ENCODE results near the gene FAM222B.
"Not testable (repeated sequence)": the region's sequence is repeated elsewhere in the genome, so short reads cannot be mapped to it uniquely, and the experiment has no call there.

FAM222B gene

GRCh38 chr17:28726627-28727491 lies 115.7 kb downstream of the FAM222B start:
- ATAC-seq (peak; percentile 34), DNase-seq (peak; percentile 95)

- DNase-seq (peak; percentile 82), ATAC-seq (peak; percentile 42)
Observed at GRCh38 chr17:28726226-28726626, 116.4 kb downstream of the FAM222B start, which contains the start of gene TLCD1. TLCD1 (minus strand) TSS chr17:28726233; CDS start chr17:28726097, 136 bp downstream.

- peak; percentile 28 for ATAC-seq
Observed at GRCh38 chr17:28725660-28726225, 116.8 kb downstream of the FAM222B start.

GRCh38 chr17:28725166-28725659 lies 117.4 kb downstream of the FAM222B start:
- ATAC-seq = no peak
- DNase-seq = no peak

More at GRCh38 chr17:28725660-28726225, 116.8 kb downstream of the FAM222B start:
- peak; percentile 79 for DNase-seq

GRCh38 chr17:28724500-28725165 lies 118.0 kb downstream of the FAM222B start:
- DNase-seq = peak; percentile 33
- ATAC-seq = no peak

- not testable (repeated sequence) for ATAC-seq, DNase-seq
Observed at GRCh38 chr17:28723836-28724499, 118.6 kb downstream of the FAM222B start.

- ATAC-seq (no peak), DNase-seq (no peak)
Observed at GRCh38 chr17:28723159-28723835, 119.3 kb downstream of the FAM222B start.

- ATAC-seq (no peak), DNase-seq (no peak)
Observed at GRCh38 chr17:28722417-28723158, 120.0 kb downstream of the FAM222B start.

- not testable (repeated sequence) for ATAC-seq, DNase-seq
Observed at GRCh38 chr17:28720997-28721329, 121.6 kb downstream of the FAM222B start.

- peak; percentile 2 for ATAC-seq
- peak; percentile 54 for DNase-seq
Observed at GRCh38 chr17:28720247-28720996, 122.2 kb downstream of the FAM222B start.

- no peak for ATAC-seq
Observed at GRCh38 chr17:28719021-28719433, 123.6 kb downstream of the FAM222B start.

GRCh38 chr17:28718333-28719020 lies 124.1 kb downstream of the FAM222B start:
- DNase-seq = no peak

More at GRCh38 chr17:28719021-28719433, 123.6 kb downstream of the FAM222B start:
- DNase-seq = no peak

GRCh38 chr17:28717578-28718332 lies 124.8 kb downstream of the FAM222B start, which contains the start of gene RAB34:
RAB34 (minus strand) TSS chr17:28717868; CDS start chr17:28717266, 602 bp downstream.
- peak; percentile 50 for DNase-seq
- ATAC-seq = no peak

More at GRCh38 chr17:28718333-28719020, 124.1 kb downstream of the FAM222B start:
- no peak for ATAC-seq

GRCh38 chr17:28716740-28717577 lies 125.6 kb downstream of the FAM222B start:
- ATAC-seq (no peak), DNase-seq (no peak)

- no peak for DNase-seq
- ATAC-seq = no peak
Observed at GRCh38 chr17:28715217-28715616, 127.4 kb downstream of the FAM222B start.

- ATAC-seq = no peak
Observed at GRCh38 chr17:28714281-28714680, 128.3 kb downstream of the FAM222B start.

GRCh38 chr17:28712705-28713415 lies 129.7 kb downstream of the FAM222B start:
- ATAC-seq (no peak), DNase-seq (no peak)

More at GRCh38 chr17:28714281-28714680, 128.3 kb downstream of the FAM222B start:
- DNase-seq = no peak
